Adrenal gland (tissue), 5 donors: ENCODE results near the gene PRRC2B.

Source experiments
- CTCF ChIP-seq, 6 experiments: fragments of 450-650 bp in 4 of 6; fragments of 200-600 bp in 2 of 6; sonication (generic) in 1 of 6; IDR thresholded peaks; 1 replicate in 5 of 6; 2 replicates in 1 of 6; pipeline versions ENCODE4 v1.5.1 to v1.8.0; 2016 to 2021; ENCODE audit warnings: antibody characterized with exemption in 6 of 6, mild to moderate bottlenecking in 2 of 6, moderate library complexity in 1 of 6
- POLR2A ChIP-seq, 2 donors: fragments of 450-650 bp; IDR thresholded peaks; one replicate each; pipeline ENCODE4 v1.6.1; 2017; ENCODE audit warnings: antibody characterized with exemption in 2 of 2, mild to moderate bottlenecking in 2 of 2, moderate library complexity in 1 of 2
- donor health status: DM: no; HTN: no; CAD: no.

- TF ChIP-seq CTCF (IDR thresholded peaks at IDR 0.05), result no peak
- no peak for TF ChIP-seq POLR2A (IDR thresholded peaks at IDR 0.05)
These were observed 48.5 kb downstream of the PRRC2B start for GRCh38 chr9:131442351-131442750.
